HepG2 (cell line): Measurements from ENCODE around the gene AXIN1. TPM values are rescaled to one million over a fixed set of nuclear protein-coding genes. Genes with fewer than 3 reads are reported as not detected.

Experiments used
- ADNP ChIP-seq: sonication (generic); formaldehyde crosslinking; IDR thresholded peaks from 2 replicates; pipeline ENCODE4 v1.4.0; 2020; ENCODE audit warnings: missing genetic modification reagents
- ARNT ChIP-seq: fragments of 450-650 bp; IDR thresholded peaks from 2 replicates; pipeline ENCODE4 v1.6.1; 2017
- BRD4 ChIP-seq: sonication (generic); formaldehyde crosslinking; IDR thresholded peaks from 2 replicates; pipeline ENCODE4 v1.4.0; 2020; ENCODE audit warnings: missing genetic modification reagents
- CAMTA2 ChIP-seq: sonication (generic); formaldehyde crosslinking; IDR thresholded peaks from 2 replicates; pipeline ENCODE4 v1.4.0; 2020; ENCODE audit warnings: mild to moderate bottlenecking, missing genetic modification reagents, borderline replicate concordance
- CC2D1A ChIP-seq: sonication (generic); formaldehyde crosslinking; IDR thresholded peaks from 2 replicates; pipeline ENCODE4 v1.8.1; 2023; ENCODE audit warnings: mild to moderate bottlenecking, missing genetic modification reagents
- CCAR2 ChIP-seq: fragments of 200-400 bp; formaldehyde crosslinking; optimal IDR thresholded peaks from 2 replicates; pipeline ENCODE3; 2018; ENCODE audit warnings: low read depth, mild to moderate bottlenecking, low read length, moderate library complexity
- FOXC1 ChIP-seq: sonication (generic); formaldehyde crosslinking; IDR thresholded peaks from 2 replicates; pipeline ENCODE4 v1.8.0; 2022; ENCODE audit warnings: mild to moderate bottlenecking, missing genetic modification reagents, borderline replicate concordance
- HNRNPL ChIP-seq: fragments of 200-400 bp; formaldehyde crosslinking; IDR thresholded peaks from 2 replicates; pipeline ENCODE4 v1.6.1; 2017; ENCODE audit warnings: mild to moderate bottlenecking, low read depth, low read length
- KAT2B ChIP-seq: fragments of 150-350 bp; IDR thresholded peaks from 2 replicates; pipeline ENCODE4 v1.6.1; 2014; ENCODE audit warnings: low read depth, low read length, borderline replicate concordance
- MAZ ChIP-seq, 2 experiments: sonication (generic) in 1 of 2; formaldehyde crosslinking in 1 of 2; IDR thresholded peaks; 2 replicates each; pipeline versions ENCODE4 v1.5.0 to v1.6.1; 2012 to 2020; ENCODE audit warnings: low read depth in 2 of 2, mild to moderate bottlenecking in 2 of 2, borderline replicate concordance in 1 of 2, improper control_type of control experiment in 1 of 2, low read length in 1 of 2, missing genetic modification reagents in 1 of 2, moderate library complexity in 1 of 2
- NR2F2 ChIP-seq: IDR thresholded peaks from 2 replicates; pipeline ENCODE4 v1.6.1; 2012; ENCODE audit warnings: low read depth, inconsistent platforms, borderline replicate concordance
- PAXIP1 ChIP-seq: sonication (generic); formaldehyde crosslinking; conservative IDR thresholded peaks from 2 replicates; pipeline ENCODE4 v1.4.0; 2020; ENCODE audit warnings: mild to moderate bottlenecking, missing genetic modification reagents, moderate library complexity
- SETDB1 ChIP-seq: sonication (generic); formaldehyde crosslinking; IDR thresholded peaks from 2 replicates; pipeline ENCODE4 v1.5.1; 2020; ENCODE audit warnings: missing genetic modification reagents, mild to moderate bottlenecking, borderline replicate concordance
- TRAFD1 ChIP-seq: sonication (generic); formaldehyde crosslinking; IDR thresholded peaks from 2 replicates; pipeline ENCODE4 v1.5.1; 2020; ENCODE audit warnings: missing genetic modification reagents, mild to moderate bottlenecking, borderline replicate concordance
- ZNF207 ChIP-seq: fragments of 450-650 bp; IDR thresholded peaks from 2 replicates; pipeline ENCODE4 v1.6.1; 2016; ENCODE audit warnings: antibody characterized with exemption, borderline replicate concordance
- ZNF230 ChIP-seq: sonication (generic); formaldehyde crosslinking; IDR thresholded peaks from 2 replicates; pipeline ENCODE4 v1.4.0; 2020; ENCODE audit warnings: mild to moderate bottlenecking, missing genetic modification reagents
- ZNF296 ChIP-seq: sonication (generic); formaldehyde crosslinking; conservative IDR thresholded peaks from 2 replicates; pipeline ENCODE4 v1.5.0; 2020; ENCODE audit warnings: mild to moderate bottlenecking, missing genetic modification reagents
- ZNF570 ChIP-seq: sonication (generic); formaldehyde crosslinking; IDR thresholded peaks from 2 replicates; pipeline ENCODE4 v1.4.0; 2020; ENCODE audit warnings: mild to moderate bottlenecking, missing genetic modification reagents, borderline replicate concordance
- ZNF878 ChIP-seq: sonication (generic); formaldehyde crosslinking; IDR thresholded peaks from 2 replicates; pipeline ENCODE4 v1.8.1; 2023; ENCODE audit warnings: mild to moderate bottlenecking, missing genetic modification reagents, moderate library complexity
- polyA plus RNA-seq, 8 experiments: library from polyadenylated mRNA; depleted of rRNA in 3 of 8; stranded (reverse) in 7 of 8; unstranded in 1 of 8; fragments of >200 nt; fragmentation: Illumina TruSeq in 4 of 8; extraction: Trizol in 4 of 8; gene quantifications; 2 replicates each; pipeline versions ENCODE4 v1.2.1 to v1.2.3, GENCODE V29; 2011 to 2016; ENCODE audit warnings: low read depth in 4 of 8, missing spikeins in 1 of 8, mixed read lengths in 1 of 8; ENCODE audit not compliant: insufficient read depth in 1 of 8
- total RNA-seq, 5 experiments: library from RNA; depleted of rRNA; stranded (reverse); fragments of >200 nt; fragmentation: Illumina TruSeq; extraction: Trizol; gene quantifications; 2 replicates each; pipeline ENCODE4 v1.2.3, GENCODE V29; 2016; ENCODE audit warnings: low read depth in 1 of 5
- TF ChIP-seq, protein P1 (sequence below), 2 experiments: sonication (generic) in 1 of 2; formaldehyde crosslinking in 1 of 2; IDR thresholded peaks; 2 replicates each; pipeline versions ENCODE4 v1.4.0 to v1.6.1; 2018 to 2020; ENCODE audit warnings: missing genetic modification reagents in 2 of 2, borderline replicate concordance in 1 of 2, low read depth in 1 of 2, mild to moderate bottlenecking in 1 of 2, missing biosample characterization in 1 of 2
- TF ChIP-seq, protein P2 (sequence below): sonication (generic); formaldehyde crosslinking; IDR thresholded peaks from 2 replicates; pipeline ENCODE4 v1.9.0; 2022; ENCODE audit warnings: low read depth, missing genetic modification reagents

Gene AXIN1
- total and polyA plus RNA-seq, 2 of the 13 experiments (the other 11 are each of a cell fraction or from before 2014, with no cell fraction given), result 24.0 to 26.0 TPM

- TF ChIP-seq ARNT (no peak), ADNP (CRISPR knock-in tag) (no peak), ZNF570 (CRISPR knock-in tag) (no peak), CAMTA2 (no peak), HNRNPL (0 out of 2 replicates have a peak, but pooled peaks have one; percentile 27), CCAR2 (no peak), PAXIP1 (CRISPR knock-in tag) (no peak), CC2D1A (CRISPR knock-in tag) (no peak), SETDB1 (no peak), FOXC1 (CRISPR knock-in tag) (no peak), TRAFD1 (CRISPR knock-in tag) (no peak), KAT2B (no peak), NR2F2 (no peak), ZNF207 (no peak), ZNF878 (CRISPR knock-in tag) (no peak), ZNF296 (no peak), BRD4 (CRISPR knock-in tag) (no peak), MAZ (IDR thresholded peaks at IDR 0.05; ENCODE audit: borderline replicate concordance, low read depth, low read length) (no peak), MAZ (CRISPR knock-in tag; IDR thresholded peaks at IDR 0.05; ENCODE audit: low read depth) (no peak), ZNF230 (CRISPR knock-in tag) (no peak)
- TF ChIP-seq, protein P1, sequence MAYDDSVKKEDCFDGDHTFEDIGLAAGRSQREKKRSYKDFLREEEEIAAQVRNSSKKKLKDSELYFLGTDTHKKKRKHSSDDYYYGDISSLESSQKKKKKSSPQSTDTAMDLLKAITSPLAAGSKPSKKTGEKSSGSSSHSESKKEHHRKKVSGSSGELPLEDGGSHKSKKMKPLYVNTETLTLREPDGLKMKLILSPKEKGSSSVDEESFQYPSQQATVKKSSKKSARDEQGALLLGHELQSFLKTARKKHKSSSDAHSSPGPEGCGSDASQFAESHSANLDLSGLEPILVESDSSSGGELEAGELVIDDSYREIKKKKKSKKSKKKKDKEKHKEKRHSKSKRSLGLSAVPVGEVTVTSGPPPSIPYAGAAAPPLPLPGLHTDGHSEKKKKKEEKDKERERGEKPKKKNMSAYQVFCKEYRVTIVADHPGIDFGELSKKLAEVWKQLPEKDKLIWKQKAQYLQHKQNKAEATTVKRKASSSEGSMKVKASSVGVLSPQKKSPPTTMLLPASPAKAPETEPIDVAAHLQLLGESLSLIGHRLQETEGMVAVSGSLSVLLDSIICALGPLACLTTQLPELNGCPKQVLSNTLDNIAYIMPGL (CRISPR knock-in tag; IDR thresholded peaks at IDR 0.05; ENCODE audit: borderline replicate concordance in 1 of 2, low read depth in 1 of 2), result 0 out of 4 replicates have a peak, but pooled peaks of 1 of the 2 experiments have one; percentile 4
- TF ChIP-seq, protein P2, sequence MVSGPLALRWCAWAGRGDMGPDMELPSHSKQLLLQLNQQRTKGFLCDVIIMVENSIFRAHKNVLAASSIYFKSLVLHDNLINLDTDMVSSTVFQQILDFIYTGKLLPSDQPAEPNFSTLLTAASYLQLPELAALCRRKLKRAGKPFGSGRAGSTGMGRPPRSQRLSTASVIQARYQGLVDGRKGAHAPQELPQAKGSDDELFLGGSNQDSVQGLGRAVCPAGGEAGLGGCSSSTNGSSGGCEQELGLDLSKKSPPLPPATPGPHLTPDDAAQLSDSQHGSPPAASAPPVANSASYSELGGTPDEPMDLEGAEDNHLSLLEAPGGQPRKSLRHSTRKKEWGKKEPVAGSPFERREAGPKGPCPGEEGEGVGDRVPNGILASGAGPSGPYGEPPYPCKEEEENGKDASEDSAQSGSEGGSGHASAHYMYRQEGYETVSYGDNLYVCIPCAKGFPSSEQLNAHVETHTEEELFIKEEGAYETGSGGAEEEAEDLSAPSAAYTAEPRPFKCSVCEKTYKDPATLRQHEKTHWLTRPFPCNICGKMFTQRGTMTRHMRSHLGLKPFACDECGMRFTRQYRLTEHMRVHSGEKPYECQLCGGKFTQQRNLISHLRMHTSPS, result no peak
Measured at GRCh38 chr16:369866-370436, 17.4 kb upstream of the AXIN1 start (continued).
